HG02610 (cell line): Measurements from ENCODE around the gene DNM3.

Source experiments
- ATAC-seq: cut with Tn5 transposase; IDR thresholded peaks from one replicate; pipeline ENCODE4 v1.9.1; 2021; ENCODE audit warnings: mild to moderate bottlenecking, moderate library complexity; ENCODE audit not compliant: unreplicated experiment

The DNM3 gene

DNA sequence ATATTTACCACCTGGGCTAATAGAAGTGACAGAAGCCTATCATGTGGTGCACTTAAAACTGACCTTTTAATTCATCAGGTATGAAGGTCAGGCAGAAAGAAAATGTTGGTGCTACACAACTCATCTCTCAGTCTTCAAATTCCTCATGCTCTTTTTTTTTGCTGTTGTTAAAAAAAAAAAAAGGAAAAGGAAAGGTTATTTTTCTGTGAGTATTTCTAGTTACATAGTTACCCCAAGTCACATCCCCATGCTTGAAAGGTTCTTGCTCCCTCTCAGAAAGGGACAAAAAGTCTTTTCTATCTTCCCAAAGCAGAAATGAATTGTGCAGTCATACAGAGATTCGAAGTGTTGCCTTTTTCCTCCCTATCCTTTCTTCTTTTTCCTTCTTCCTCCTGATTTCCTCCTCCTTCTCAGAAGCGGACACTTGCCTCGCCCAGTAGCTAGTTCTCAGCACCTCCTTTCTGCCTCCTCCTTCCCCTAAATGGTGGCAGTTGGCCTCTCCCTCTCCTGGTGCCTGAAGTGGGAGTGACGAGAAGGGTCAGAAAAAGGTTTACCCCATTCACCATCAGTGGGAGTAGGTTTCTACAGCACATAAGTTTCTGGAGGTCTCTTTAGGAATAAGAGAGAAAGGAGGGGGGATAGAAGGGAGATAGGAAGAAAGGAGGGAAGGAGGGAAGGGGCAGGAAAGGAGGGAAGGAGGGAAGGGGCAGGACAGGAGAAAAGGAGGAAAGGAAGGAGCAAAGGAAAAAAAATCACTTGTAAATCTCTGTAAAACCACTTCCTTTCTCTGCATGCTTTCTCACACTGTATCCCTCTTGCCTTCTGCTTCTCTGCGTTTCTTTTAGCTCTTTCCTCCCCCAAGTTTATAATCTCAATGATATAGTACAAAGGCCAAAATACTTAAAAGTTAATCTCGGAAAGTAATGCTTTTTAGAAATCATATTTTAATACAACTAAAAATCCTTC, 558.7 kb downstream of the DNM3 start:
- ATAC-seq: no peak

DNA sequence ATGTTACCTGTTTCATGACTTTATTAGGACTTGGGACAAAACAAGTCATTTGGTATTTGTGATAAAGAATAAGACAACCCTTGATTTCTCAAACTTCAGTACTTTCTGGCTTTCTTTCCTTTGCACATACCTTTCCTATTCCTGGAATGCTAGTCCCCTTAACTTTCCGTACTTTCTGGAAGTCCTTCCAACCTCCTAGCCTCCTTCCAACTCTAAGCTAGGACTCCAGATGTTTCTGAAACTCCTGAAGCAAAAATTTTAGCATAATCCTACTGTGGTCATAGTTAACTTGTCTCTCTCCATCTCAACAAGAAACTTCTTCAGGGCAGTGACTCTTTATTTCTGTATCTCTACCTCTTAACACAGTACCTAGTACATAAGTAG, 559.4 kb downstream of the DNM3 start:
- ATAC-seq: no peak

DNA sequence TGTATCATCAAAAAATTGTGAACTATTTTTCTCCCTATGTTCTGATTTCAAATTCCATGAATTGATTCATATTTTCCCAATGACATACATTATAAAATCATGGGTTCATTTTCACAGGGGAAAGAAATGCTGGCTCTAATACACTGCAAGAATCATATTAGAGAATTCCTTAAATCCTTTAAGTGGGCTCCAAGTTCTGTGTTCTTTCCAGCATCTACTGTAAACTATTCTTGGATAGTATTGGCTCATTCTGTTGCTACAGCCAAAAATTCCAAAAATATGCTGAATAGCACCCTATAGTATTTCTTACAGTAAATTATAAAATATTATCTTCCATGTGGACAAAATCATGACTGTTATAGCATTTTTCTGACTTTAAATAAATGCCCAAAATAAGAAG, 560.2 kb downstream of the DNM3 start:
- ATAC-seq: no peak

GRCh38 chr1:172401892-172402291, 560.6 kb downstream of the DNM3 start:
- no peak for ATAC-seq

DNA sequence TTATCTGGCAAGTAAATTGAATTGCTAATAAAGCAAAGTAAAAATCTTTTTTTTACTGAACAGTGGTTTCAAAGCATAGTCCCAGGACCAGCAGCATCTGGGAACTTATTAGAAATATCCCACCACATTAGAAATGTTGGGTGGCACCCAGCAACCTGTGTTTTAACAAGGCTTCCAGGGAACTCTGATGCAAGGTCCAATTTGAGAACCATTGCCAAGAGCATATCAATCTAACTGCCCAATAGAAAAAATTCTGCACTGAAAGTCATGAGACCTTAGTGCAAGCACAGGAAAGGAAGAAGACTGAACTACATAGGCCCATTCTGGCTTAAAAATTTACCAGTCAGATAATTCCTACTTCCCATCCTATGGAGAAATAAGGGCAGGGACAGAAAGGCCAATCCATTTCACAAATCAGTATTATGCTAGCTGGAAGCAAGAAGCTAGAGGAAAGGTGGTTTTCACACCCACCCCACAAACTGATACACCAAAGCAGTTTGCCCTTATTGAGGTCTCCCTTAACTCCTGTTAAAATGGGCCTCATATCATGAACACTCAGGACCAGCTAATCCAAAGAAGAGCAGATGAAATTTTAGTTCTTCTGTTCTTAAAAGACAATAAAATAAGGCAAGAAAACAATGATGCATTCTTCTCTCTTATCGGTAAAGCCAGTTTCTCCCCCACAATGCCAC, 561.7 kb downstream of the DNM3 start:
- no peak for ATAC-seq

DNA sequence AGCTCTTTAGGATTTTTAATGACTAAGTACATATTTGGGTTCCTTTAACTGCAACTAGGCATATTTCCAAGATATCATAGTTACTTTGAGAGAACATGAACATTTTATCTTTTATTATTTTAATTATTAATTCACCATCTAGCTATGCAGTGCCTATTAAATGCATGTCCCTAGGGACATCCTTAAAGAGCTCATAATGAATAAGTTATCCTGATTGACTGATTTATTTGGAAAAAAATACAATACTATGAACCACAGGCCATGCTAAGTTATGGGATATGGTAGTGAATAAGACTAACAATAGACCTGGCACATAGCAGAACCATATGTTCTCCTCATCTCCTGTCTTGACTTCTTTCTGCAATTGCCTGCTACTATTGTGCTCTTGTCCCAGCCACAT, 562.8 kb downstream of the DNM3 start:
- no peak for ATAC-seq

GRCh38 chr1:172405912-172406311, 564.6 kb downstream of the DNM3 start:
- no peak for ATAC-seq

GRCh38 chr1:172406968-172407367, 565.7 kb downstream of the DNM3 start:
- no peak for ATAC-seq

GRCh38 chr1:172408958-172409357, 567.7 kb downstream of the DNM3 start:
- ATAC-seq: no peak

DNA sequence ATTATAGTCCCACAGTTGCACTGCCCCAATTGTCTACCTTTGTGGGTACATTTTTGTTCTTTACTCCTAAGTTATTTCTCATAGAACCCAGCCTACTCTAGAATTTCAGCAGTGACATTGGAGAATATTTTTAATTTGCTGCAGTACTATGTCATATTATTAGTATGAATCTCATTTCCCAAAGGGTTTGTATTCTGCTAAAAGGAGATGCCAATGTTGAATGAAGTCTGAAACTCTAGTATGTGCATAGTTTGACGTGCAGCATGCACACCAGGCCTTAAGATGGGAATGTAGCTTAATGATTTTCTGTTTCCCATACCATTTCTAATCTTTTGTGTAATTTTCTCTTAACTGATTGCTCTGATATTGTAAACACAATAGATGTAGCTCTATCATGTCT, 568.7 kb downstream of the DNM3 start:
- ATAC-seq: no peak

DNA sequence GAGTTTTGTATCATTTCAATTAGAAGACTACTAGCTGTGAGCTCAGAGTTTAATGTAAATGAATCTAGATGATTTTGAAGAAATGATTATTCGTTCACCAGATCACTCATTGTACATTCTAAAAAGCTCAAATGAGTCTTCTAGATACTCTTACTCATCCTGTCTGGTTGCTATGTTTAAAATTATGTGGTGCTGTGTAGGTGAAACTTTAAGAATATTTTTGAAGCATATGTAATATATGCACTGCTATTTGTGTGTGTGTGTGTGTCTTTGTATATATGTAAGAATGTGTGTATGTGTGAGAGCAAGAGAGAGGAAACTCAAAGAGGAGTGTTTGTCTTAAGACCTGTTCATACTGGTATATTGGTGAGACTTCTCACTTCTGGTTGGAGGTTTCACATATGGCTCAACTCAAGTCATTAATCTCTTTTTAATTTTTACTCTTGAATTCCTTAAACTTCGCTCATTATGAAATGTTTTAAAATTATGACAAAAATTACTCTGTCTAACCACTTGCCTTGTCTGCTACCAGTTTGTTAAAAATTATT, 570.6 kb downstream of the DNM3 start:
- no peak for ATAC-seq

GRCh38 chr1:172414331-172414730, 573.0 kb downstream of the DNM3 start:
- no peak for ATAC-seq

GRCh38 chr1:172416496-172417035, 575.3 kb downstream of the DNM3 start:
- no peak for ATAC-seq

- ATAC-seq: no peak
Measured at GRCh38 chr1:172417557-172417956, 576.3 kb downstream of the DNM3 start.

DNA sequence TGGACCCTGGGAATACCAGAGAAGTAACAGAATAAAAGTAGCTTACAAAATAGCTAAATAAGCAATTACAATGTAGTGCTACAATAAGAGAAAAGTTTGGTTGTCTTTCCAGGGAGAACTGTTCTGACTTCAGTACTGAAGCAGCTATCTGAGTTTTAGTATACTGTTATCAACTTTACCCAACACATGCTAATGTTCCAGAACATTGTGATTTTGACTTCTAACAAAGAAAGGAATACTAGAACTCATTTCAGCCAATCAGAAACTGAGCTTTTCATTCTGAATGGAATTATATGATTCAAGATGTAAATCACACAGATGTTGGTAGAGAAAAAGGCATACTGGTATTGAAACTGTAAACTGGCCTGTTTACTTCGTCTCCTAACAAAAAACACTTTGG, 579.1 kb downstream of the DNM3 start, which contains the start of gene C1orf105:
TSS of gene C1orf105 (plus strand) at position 301 of the 400 bp plus-strand sequence. CDS start 201 bp downstream, outside the sequence.
- ATAC-seq: no peak

- no peak for ATAC-seq
Measured at GRCh38 chr1:172421974-172422604, 580.8 kb downstream of the DNM3 start.

- no peak for ATAC-seq
Measured at GRCh38 chr1:172423336-172423735, 582.0 kb downstream of the DNM3 start.

DNA sequence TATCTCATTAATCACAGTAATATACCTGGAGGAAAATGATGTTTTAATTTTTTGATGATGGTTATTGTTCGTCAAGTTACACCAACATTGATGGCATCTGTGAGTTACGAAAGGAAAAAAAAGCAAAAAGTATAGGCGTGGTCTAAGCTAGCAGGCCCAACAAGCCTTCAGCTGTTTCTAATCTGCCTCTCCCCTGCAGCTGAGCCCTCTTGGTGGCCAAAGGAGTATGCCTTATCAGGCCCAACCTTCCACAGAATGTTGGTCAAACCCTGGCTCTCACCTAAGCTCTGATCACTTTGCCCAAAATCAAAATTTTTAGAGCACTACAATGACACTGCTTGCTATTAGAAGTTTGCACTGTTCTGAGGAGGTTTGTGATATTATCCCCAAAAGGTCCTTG, 584.0 kb downstream of the DNM3 start:
- no peak for ATAC-seq

GRCh38 chr1:172427191-172427590, 585.9 kb downstream of the DNM3 start:
- no peak for ATAC-seq

GRCh38 chr1:172429331-172430127, 588.2 kb downstream of the DNM3 start:
- no peak for ATAC-seq
